ENCODE measurements around the gene RAB13. TPM values are rescaled to one million over a fixed set of nuclear protein-coding genes. Genes with fewer than 3 reads are reported as not detected.

The RAB13 gene
- total RNA-seq, 1 experiment from 2014 or later, result 70.6 TPM

DNA sequence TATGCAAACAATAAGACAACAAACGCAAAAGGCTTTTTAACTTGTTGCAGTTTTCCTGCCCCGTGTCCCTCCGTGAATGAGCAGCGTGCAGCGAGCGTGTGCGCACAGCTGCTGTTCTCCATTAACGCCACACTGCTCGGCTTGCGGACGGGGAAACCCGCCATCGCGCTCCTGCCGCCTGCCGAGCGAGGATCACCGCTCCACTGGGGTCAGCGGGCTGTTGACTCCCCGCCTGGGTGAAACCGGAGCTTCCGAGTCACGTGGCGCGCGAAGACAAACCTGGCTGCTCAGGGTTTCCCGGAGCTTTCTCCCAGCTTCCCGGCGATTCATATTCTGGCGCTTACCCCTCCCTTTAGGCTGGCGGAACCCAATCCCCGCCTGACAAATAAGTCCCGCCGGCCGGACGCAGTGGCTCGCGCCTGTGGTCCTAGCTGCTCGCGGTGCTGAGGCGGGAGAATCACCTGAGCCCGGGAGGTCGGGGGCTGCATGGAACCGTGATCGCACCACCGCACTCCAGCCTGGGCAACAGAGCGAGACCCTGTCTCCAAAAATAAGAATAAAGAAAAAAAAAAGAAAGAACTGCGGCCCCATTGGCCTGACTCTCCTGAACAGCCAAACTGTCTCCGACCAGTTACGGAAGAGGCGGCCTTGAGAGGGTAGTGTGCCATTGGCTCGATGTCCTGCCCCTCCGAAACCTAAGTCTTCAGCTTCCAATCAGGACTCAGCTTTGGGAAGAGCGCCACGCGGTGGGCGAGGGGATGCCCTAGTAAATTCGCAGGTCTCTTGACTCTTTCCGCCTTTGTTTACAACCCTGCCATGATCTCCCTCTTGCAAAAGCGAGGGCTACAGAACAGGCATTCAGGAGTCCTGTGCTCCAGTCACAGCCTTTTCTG lies 18.8 kb downstream of the RAB13 start, which contains the start of gene CREB3L4:
TSS of gene CREB3L4 (plus strand) at position 796 of the 893 bp plus-strand sequence. CDS start 624 bp downstream, outside the sequence.
- peak; percentile 66 for TF ChIP-seq POLR2AphosphoS5 (IDR thresholded peaks at IDR 0.05; ENCODE audit: low read depth, low read length)
- no peak for TF ChIP-seq TCF7L2 (IDR thresholded peaks at IDR 0.05; ENCODE audit: low read depth, low read length)
- TF ChIP-seq, protein P1, sequence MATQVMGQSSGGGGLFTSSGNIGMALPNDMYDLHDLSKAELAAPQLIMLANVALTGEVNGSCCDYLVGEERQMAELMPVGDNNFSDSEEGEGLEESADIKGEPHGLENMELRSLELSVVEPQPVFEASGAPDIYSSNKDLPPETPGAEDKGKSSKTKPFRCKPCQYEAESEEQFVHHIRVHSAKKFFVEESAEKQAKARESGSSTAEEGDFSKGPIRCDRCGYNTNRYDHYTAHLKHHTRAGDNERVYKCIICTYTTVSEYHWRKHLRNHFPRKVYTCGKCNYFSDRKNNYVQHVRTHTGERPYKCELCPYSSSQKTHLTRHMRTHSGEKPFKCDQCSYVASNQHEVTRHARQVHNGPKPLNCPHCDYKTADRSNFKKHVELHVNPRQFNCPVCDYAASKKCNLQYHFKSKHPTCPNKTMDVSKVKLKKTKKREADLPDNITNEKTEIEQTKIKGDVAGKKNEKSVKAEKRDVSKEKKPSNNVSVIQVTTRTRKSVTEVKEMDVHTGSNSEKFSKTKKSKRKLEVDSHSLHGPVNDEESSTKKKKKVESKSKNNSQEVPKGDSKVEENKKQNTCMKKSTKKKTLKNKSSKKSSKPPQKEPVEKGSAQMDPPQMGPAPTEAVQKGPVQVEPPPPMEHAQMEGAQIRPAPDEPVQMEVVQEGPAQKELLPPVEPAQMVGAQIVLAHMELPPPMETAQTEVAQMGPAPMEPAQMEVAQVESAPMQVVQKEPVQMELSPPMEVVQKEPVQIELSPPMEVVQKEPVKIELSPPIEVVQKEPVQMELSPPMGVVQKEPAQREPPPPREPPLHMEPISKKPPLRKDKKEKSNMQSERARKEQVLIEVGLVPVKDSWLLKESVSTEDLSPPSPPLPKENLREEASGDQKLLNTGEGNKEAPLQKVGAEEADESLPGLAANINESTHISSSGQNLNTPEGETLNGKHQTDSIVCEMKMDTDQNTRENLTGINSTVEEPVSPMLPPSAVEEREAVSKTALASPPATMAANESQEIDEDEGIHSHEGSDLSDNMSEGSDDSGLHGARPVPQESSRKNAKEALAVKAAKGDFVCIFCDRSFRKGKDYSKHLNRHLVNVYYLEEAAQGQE (IDR thresholded peaks at IDR 0.05; ENCODE audit: insufficient read depth in 1 of 2, low read depth in 2 of 2, low read length in 1 of 2), result peak in 1 of 2 experiments; percentile 22; a peak in 1 of 4 replicates
- TF ChIP-seq, protein P2, sequence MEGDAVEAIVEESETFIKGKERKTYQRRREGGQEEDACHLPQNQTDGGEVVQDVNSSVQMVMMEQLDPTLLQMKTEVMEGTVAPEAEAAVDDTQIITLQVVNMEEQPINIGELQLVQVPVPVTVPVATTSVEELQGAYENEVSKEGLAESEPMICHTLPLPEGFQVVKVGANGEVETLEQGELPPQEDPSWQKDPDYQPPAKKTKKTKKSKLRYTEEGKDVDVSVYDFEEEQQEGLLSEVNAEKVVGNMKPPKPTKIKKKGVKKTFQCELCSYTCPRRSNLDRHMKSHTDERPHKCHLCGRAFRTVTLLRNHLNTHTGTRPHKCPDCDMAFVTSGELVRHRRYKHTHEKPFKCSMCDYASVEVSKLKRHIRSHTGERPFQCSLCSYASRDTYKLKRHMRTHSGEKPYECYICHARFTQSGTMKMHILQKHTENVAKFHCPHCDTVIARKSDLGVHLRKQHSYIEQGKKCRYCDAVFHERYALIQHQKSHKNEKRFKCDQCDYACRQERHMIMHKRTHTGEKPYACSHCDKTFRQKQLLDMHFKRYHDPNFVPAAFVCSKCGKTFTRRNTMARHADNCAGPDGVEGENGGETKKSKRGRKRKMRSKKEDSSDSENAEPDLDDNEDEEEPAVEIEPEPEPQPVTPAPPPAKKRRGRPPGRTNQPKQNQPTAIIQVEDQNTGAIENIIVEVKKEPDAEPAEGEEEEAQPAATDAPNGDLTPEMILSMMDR (IDR thresholded peaks at IDR 0.05), result no peak
- peak; percentile 85 for TF ChIP-seq SIN3A (IDR thresholded peaks at IDR 0.05; ENCODE audit: borderline replicate concordance, insufficient read depth, low read depth, low read length)
- H3K27me3 ChIP-seq (ENCODE audit: control insufficient read depth, insufficient read depth, low read length), result no peaks in the 10 kb centered on the region
- peak within 1 kb of the TSS; percentile 66 to 70 for H3K4me3 ChIP-seq (ENCODE audit: low read depth in 2 of 2, low read length in 2 of 2)
- DNase-seq (ENCODE audit: low read depth, low spot score) (peak; percentile 83), ATAC-seq (peak; percentile 84)
- CTCF ChIA-PET, result interaction anchor here (0.5 to 1.4 kb wide), 5 partner anchors 10 to 289 kb away, joined by 5 to 9 read pairs (median 6); partner anchors contain the start of genes DENND4B, JTB and NPR1
- H3K27ac ChIP-seq (ENCODE audit: low read length), result peak within 1 kb of the TSS; percentile 97
- no peaks in the 10 kb centered on the region; the same call in 1 of the 2 replicates for H3K36me3 ChIP-seq (ENCODE audit: control insufficient read depth, insufficient read depth, low read length)
- in situ Hi-C loops (cut with HindIII; ENCODE audit: low pct_unique_long_range_greater_than_20kb, low sequenced_read_pairs), result no loop called here
- BruUV-seq (replicated peaks), result TSS peak; percentile 30
- peaks cover 13% of the 10 kb centered on the region; the same call in 1 of the 2 replicates for H3K4me1 ChIP-seq (ENCODE audit: control insufficient read depth, insufficient read depth, low read length)
- intact Hi-C loops (cut with micrococcal nuclease; ENCODE audit: unreplicated experiment), result no loop called here
- no peaks in the 10 kb centered on the region for H3K9me3 ChIP-seq (ENCODE audit: control insufficient read depth, insufficient read depth, low read depth, low read length)
- POLR2A ChIA-PET, result interaction anchor here (0.6 to 1.4 kb wide), 4 partner anchors 10 to 66 kb away, joined by 3 to 4 read pairs (median 4); partner anchors contain the start of genes JTB and RPS27

DNA sequence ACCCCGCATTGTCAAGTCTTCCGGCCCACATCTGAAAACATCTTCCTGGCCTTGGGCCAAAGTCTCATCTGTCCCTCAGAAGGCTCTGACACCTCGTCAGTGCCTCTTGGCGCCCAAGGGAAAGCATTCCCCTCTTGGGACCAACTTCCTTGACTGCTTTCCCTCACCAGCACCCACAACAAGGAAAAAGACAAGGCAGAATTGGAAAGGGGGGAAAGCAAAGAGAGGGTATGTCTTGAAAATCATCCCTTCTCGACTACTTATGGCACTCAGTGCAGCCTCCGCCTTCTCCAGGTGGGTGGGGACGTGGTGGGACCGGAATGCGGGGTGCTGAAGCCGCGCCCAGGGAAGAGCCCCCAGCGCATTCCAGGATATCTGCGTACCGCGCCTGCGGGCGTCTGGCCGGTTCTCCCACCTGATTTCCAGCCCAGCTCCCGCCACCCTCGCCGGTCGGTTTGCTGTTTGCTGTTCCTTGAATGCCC lies 22.2 kb downstream of the RAB13 start:
- in situ Hi-C loops (cut with HindIII; ENCODE audit: low pct_unique_long_range_greater_than_20kb, low sequenced_read_pairs), result loop anchor here (5.0 kb wide), 1 partner anchor 77 kb away; no protein-coding TSS in a partner anchor
- CTCF ChIA-PET, result interaction anchor here (1.0 kb wide), 1 partner anchor 286 kb away, joined by 4 read pairs; the partner anchor contains the start of gene NPR1
- TSS peak; percentile 82 for BruUV-seq (replicated peaks)

More for the DNA sequence above, 22.2 kb downstream of the RAB13 start:
- POLR2A ChIA-PET, result interaction anchor here (0.7 kb wide), 1 partner anchor 146 kb away, joined by 9 read pairs; no protein-coding TSS in a partner anchor
- DNase-seq (ENCODE audit: low read depth, low spot score) (no peak), ATAC-seq (peak; percentile 40)
- Histone ChIP-seq H3K9me3 (ENCODE audit: control insufficient read depth, insufficient read depth, low read depth, low read length) (no peaks in the 10 kb centered on the region), H3K4me1 (ENCODE audit: control insufficient read depth, insufficient read depth, low read length) (peaks cover 29% of the 10 kb centered on the region), H3K27ac (ENCODE audit: low read length) (peak overlapping the region; percentile 94), H3K4me3 (ENCODE audit: low read depth in 2 of 2, low read length in 2 of 2) (peak overlapping the region; percentile 60 to 95), H3K27me3 (ENCODE audit: control insufficient read depth, insufficient read depth, low read length) (no peaks in the 10 kb centered on the region), H3K36me3 (ENCODE audit: control insufficient read depth, insufficient read depth, low read length) (no peaks in the 10 kb centered on the region; the same call in 1 of the 2 replicates)
- intact Hi-C loops (cut with micrococcal nuclease; ENCODE audit: unreplicated experiment), result no loop called here
- TF ChIP-seq, protein P1 (IDR thresholded peaks at IDR 0.05; ENCODE audit: insufficient read depth in 1 of 2, low read depth in 2 of 2, low read length in 1 of 2), result no peak
- TF ChIP-seq POLR2AphosphoS5 (IDR thresholded peaks at IDR 0.05; ENCODE audit: low read depth, low read length), result 0 out of 2 replicates have a peak, but pooled peaks have one; percentile 23
